ENCODE data around the gene PLEKHJ1.

Gene PLEKHJ1

GRCh38 chr19:2235381-2236063 is 607 bp downstream of the PLEKHJ1 start:
- no peak for DNase-seq (ENCODE audit: low spot score)

GRCh38 chr19:2234996-2235380 is 1.1 kb downstream of the PLEKHJ1 start:
- DNase-seq (ENCODE audit: low spot score): no peak

GRCh38 chr19:2233601-2234280 is 2.4 kb downstream of the PLEKHJ1 start:
- no peak for DNase-seq (ENCODE audit: low spot score)

- no peak for DNase-seq (ENCODE audit: low spot score)
These were observed 3.6 kb downstream of the PLEKHJ1 start for GRCh38 chr19:2232286-2233151.

GRCh38 chr19:2231621-2232221 is 4.4 kb downstream of the PLEKHJ1 start:
- no peak for DNase-seq (ENCODE audit: low spot score)

- DNase-seq (ENCODE audit: low spot score): no peak
These were observed 5.2 kb downstream of the PLEKHJ1 start for GRCh38 chr19:2230807-2231533.

GRCh38 chr19:2230033-2230531 is 6.0 kb downstream of the PLEKHJ1 start:
- DNase-seq (ENCODE audit: low spot score): no peak

GRCh38 chr19:2229103-2230032 is 6.8 kb downstream of the PLEKHJ1 start:
- DNase-seq (ENCODE audit: low spot score): no peak

- DNase-seq (ENCODE audit: low spot score): no peak
These were observed 7.7 kb downstream of the PLEKHJ1 start for GRCh38 chr19:2228157-2229030.

- no peak for DNase-seq (ENCODE audit: low spot score)
These were observed 8.5 kb downstream of the PLEKHJ1 start for GRCh38 chr19:2227415-2228156.

GRCh38 chr19:2226840-2227360 is 9.2 kb downstream of the PLEKHJ1 start:
- DNase-seq (ENCODE audit: low spot score): no peak

GRCh38 chr19:2226051-2226839 is 9.9 kb downstream of the PLEKHJ1 start:
- no peak for DNase-seq (ENCODE audit: low spot score)

- no peak for DNase-seq (ENCODE audit: low spot score)
These were observed 10.6 kb downstream of the PLEKHJ1 start for GRCh38 chr19:2225415-2226050.

- DNase-seq (ENCODE audit: low spot score): no peak
These were observed 11.3 kb downstream of the PLEKHJ1 start for GRCh38 chr19:2224754-2225349.

- no peak for DNase-seq (ENCODE audit: low spot score)
These were observed 12.2 kb downstream of the PLEKHJ1 start for GRCh38 chr19:2223959-2224358.

GRCh38 chr19:2223391-2223790 is 12.7 kb downstream of the PLEKHJ1 start:
- no peak for DNase-seq (ENCODE audit: low spot score)
